NT2/D1 (cell line): ENCODE results near the gene CPOX.

Experiments used
- YY1 ChIP-seq: IDR thresholded peaks from 2 replicates; pipeline ENCODE4 v1.6.1; 2011; ENCODE audit not compliant: insufficient read length, insufficient read depth
- ZNF274 ChIP-seq: IDR thresholded peaks from 2 replicates; pipeline ENCODE4 v1.6.1; 2011; ENCODE audit warnings: mild to moderate bottlenecking, low read depth, low read length

DNA sequence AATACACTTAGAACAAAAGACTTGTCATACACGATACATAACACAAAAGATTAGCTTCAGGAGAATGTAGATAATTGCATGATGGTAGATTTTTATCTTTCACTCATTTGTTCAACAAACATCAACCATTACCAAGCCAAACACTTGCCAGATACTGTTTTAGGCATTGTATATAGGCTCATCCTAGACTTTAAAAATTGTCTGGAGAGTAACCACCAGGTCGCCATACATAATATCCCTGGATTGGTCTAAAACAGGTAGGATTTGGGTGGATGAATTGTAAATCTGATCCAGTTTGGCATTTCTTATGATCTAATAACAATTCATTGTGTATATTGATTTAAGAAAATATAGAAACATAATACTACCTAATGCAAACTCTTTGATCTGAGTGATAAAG lies 38.8 kb downstream of the CPOX start:
- TF ChIP-seq ZNF274 (no peak), YY1 (no peak)
